K562 (cell line): ENCODE measurements around the gene SERPINE2. TPM values are rescaled to one million over a fixed set of nuclear protein-coding genes. Genes with fewer than 3 reads are reported as not detected.

Source experiments
- ATAC-seq: fragments of 200-7000 bp; cut with Tn5 transposase; 3 replicates; pipeline ENCODE4 v1.9.1; 2020; ENCODE audit warnings: moderate library complexity
- BruUV-seq: library from RNA; stranded (reverse); fragments of 400-500 nt; replicated peaks from 2 replicates; lab custom pipeline; 2021; lab: Mats Ljungman, UMichigan
- CTCF ChIA-PET: fragments of 300-600 bp; formaldehyde crosslinking; extraction: SDS; loops from one replicate; lab custom pipeline; 2021; ENCODE audit warnings: low intra/inter-chr PET ratio; lab: Yijun Ruan, JAX
- POLR2A ChIA-PET: fragments of 300-600, 350-650 bp; sonication (Branson Sonifier 250); formaldehyde crosslinking; extraction: SDS; loops from one replicate; lab custom pipeline; 2021; ENCODE audit warnings: antibody characterized with exemption, inconsistent platforms; lab: Yijun Ruan, JAX
- DNase-seq, 4 experiments: peaks; one replicate each; pipeline versions ENCODE4 v3.0.0 to v3.0.0-alpha.2; 2011 to 2018; ENCODE audit warnings: low spot score in 3 of 4, mixed read lengths in 3 of 4; ENCODE audit errors: extremely low read depth in 1 of 4
- FAIRE-seq: peaks from 2 replicates; lab custom pipeline; 2011; peaks lifted over from hg19 to GRCh38; lab: Jason Lieb, UNC
- H2AFZ ChIP-seq: 2 replicates; pipeline ENCODE4 v1.6.0; 2011; ENCODE audit warnings: low read depth, low read length, control low read depth, inconsistent platforms
- H3K27ac ChIP-seq: fragments of 200-600 bp; 3 replicates; pipeline ENCODE4 v1.8.0; 2011; ENCODE audit warnings: low read depth, mild to moderate bottlenecking, control low read depth, inconsistent platforms, low read length, moderate library complexity, mixed read lengths; ENCODE audit errors: extremely low read depth
- H3K27me3 ChIP-seq, 2 experiments: fragments of 300-600 bp in 1 of 2; 2 replicates in 1 of 2; 3 replicates in 1 of 2; pipeline versions ENCODE4 v1.6.0 to v1.8.0; 2011; ENCODE audit warnings: inconsistent platforms in 2 of 2, low read length in 2 of 2, mild to moderate bottlenecking in 1 of 2, mixed read lengths in 1 of 2, moderate library complexity in 1 of 2; ENCODE audit not compliant: control insufficient read depth in 2 of 2, insufficient read depth in 2 of 2
- H3K36me3 ChIP-seq: fragments of 300-600 bp; 3 replicates; pipeline ENCODE4 v1.8.0; 2011; ENCODE audit warnings: mild to moderate bottlenecking, low read length, inconsistent platforms; ENCODE audit not compliant: control insufficient read depth, insufficient read depth
- H3K4me1 ChIP-seq, 2 experiments: fragments of 200-600 bp in 1 of 2; replicated peaks in 1 of 2; 2 replicates in 1 of 2; 3 replicates in 1 of 2; pipeline versions ENCODE4 v1.5.1 to v1.8.0; 2011; ENCODE audit warnings: inconsistent platforms in 2 of 2, low read length in 2 of 2, mild to moderate bottlenecking in 1 of 2, mixed read lengths in 1 of 2, moderate library complexity in 1 of 2; ENCODE audit not compliant: control insufficient read depth in 2 of 2, insufficient read depth in 2 of 2
- H3K4me2 ChIP-seq: 2 replicates; pipeline ENCODE4 v1.6.1; 2011; ENCODE audit warnings: low read length, control low read depth, inconsistent platforms, mixed read lengths; ENCODE audit not compliant: insufficient read depth
- H3K4me3 ChIP-seq: fragments of 200-600 bp; sonication (generic), shearing (Covaris generic); 2 replicates; pipeline ENCODE4 v1.5.1; 2016; ENCODE audit warnings: control low read depth, inconsistent platforms
- H3K79me2 ChIP-seq: fragments of 200-600 bp; 3 replicates; pipeline ENCODE4 v1.8.0; 2011; ENCODE audit warnings: low read length, inconsistent platforms; ENCODE audit not compliant: control insufficient read depth, insufficient read depth
- H3K9ac ChIP-seq, 2 experiments: 2 replicates each; pipeline versions ENCODE4 v1.6.0 to v1.6.1; 2011; ENCODE audit warnings: low read depth in 2 of 2, low read length in 2 of 2, control low read depth in 1 of 2, inconsistent platforms in 1 of 2, mild to moderate bottlenecking in 1 of 2, mixed read lengths in 1 of 2; ENCODE audit not compliant: insufficient read depth in 1 of 2
- H3K9me1 ChIP-seq: one replicate; pipeline ENCODE4 v1.6.0; 2011; ENCODE audit warnings: inconsistent platforms, mild to moderate bottlenecking, low read length, moderate library complexity; ENCODE audit not compliant: control insufficient read depth, insufficient read depth
- H3K9me3 ChIP-seq: replicated peaks from 2 replicates; pipeline ENCODE4 v1.5.1; 2011; ENCODE audit warnings: low read depth, low read length, inconsistent platforms; ENCODE audit not compliant: control insufficient read depth, insufficient read depth
- H4K20me1 ChIP-seq: replicated peaks from 2 replicates; pipeline ENCODE4 v1.6.1; 2011; ENCODE audit warnings: low read length, inconsistent platforms, mixed read lengths; ENCODE audit not compliant: control insufficient read depth, insufficient read depth
- CEBPG ChIP-seq, 3 experiments: fragments of 200-800 bp in 1 of 3; sonication (Bioruptor generic) in 1 of 3; sonication (generic) in 1 of 3; formaldehyde crosslinking in 1 of 3; IDR thresholded peaks in 2 of 3; conservative IDR thresholded peaks in 1 of 3; 2 replicates each; pipeline versions ENCODE4 v1.6.1 to v1.8.0; 2016 to 2022; ENCODE audit warnings: missing compliant biosample characterization in 2 of 3, missing genetic modification characterization in 2 of 3, mild to moderate bottlenecking in 1 of 3, missing genetic modification reagents in 1 of 3
- CREB5 ChIP-seq: fragments of 250-450 bp; sonication (Bioruptor Pico); IDR thresholded peaks from 2 replicates; pipeline ENCODE4 v1.5.0; 2020; ENCODE audit warnings: mild to moderate bottlenecking
- HDAC1 ChIP-seq, 2 experiments: fragments of 450-650 bp; IDR thresholded peaks; 2 replicates each; pipeline ENCODE4 v1.6.1; 2016 to 2017; ENCODE audit warnings: inconsistent platforms in 1 of 2, mild to moderate bottlenecking in 1 of 2, moderate library complexity in 1 of 2
- KDM5B ChIP-seq: fragments of 200-600 bp; sonication (generic); IDR thresholded peaks from 2 replicates; pipeline ENCODE4 v1.6.1; 2012; ENCODE audit warnings: low read depth, mild to moderate bottlenecking, moderate library complexity, low read length, control low read depth, inconsistent platforms; ENCODE audit not compliant: insufficient replicate concordance
- NFATC3 ChIP-seq: fragments of 450-650 bp; IDR thresholded peaks from 2 replicates; pipeline ENCODE4 v1.6.1; 2017; ENCODE audit warnings: mild to moderate bottlenecking
- ZFX ChIP-seq: sonication (generic); formaldehyde crosslinking; IDR thresholded peaks from 2 replicates; pipeline ENCODE4 v1.8.0; 2022; ENCODE audit warnings: mild to moderate bottlenecking, missing genetic modification reagents, moderate library complexity
- ZKSCAN8 ChIP-seq: fragments of 200-800 bp; sonication (Bioruptor generic); IDR thresholded peaks from 2 replicates; pipeline ENCODE4 v1.6.1; 2016; ENCODE audit warnings: missing genetic modification characterization, missing compliant biosample characterization
- ZNF740 ChIP-seq, 3 experiments: fragments of 200-800 bp in 1 of 3; sonication (Bioruptor generic) in 1 of 3; sonication (generic) in 1 of 3; formaldehyde crosslinking in 1 of 3; IDR thresholded peaks; 2 replicates each; pipeline versions ENCODE4 v1.6.1 to v1.8.0; 2016 to 2022; ENCODE audit warnings: mild to moderate bottlenecking in 2 of 3, missing compliant biosample characterization in 2 of 3, missing genetic modification characterization in 2 of 3, missing genetic modification reagents in 1 of 3
- WGBS: fragments of 100-300 bp; shearing (Covaris generic); methylation state at CpG from one replicate; pipeline ENCODE4 v1.1.6; 2016; ENCODE audit warnings: low coverage, mixed read lengths; ENCODE audit not compliant: insufficient coverage; ENCODE audit errors: missing lambda C conversion rate; 5-methylcytosine and 5-hydroxymethylcytosine counted together
- in situ Hi-C: fragments of 300-500 bp; cut with MboI; formaldehyde crosslinking; loops from 4 replicates; pipeline ENCODE4 v1.15.0; 2018; ENCODE audit warnings: inconsistent platforms, mixed read lengths
- intact Hi-C: fragments of 100-400 bp; cut with micrococcal nuclease; formaldehyde crosslinking; loops from 2 replicates; pipeline ENCODE4 v1.14.2; 2022
- polyA plus RNA-seq, 8 experiments: library from polyadenylated mRNA; depleted of rRNA in 4 of 8; stranded (reverse) in 5 of 8; unstranded in 3 of 8; fragments of >200 nt; fragmentation: Nextera tagmentation in 2 of 8; fragmentation: Illumina TruSeq in 1 of 8; extraction: Ambion mirVana in 2 of 8; extraction: Trizol in 1 of 8; gene quantifications; 2 replicates each; pipeline versions ENCODE4 v1.2.1 to v1.2.3, GENCODE V29; 2011 to 2014; ENCODE audit warnings: inconsistent platforms in 1 of 8, missing spikeins in 1 of 8
- total RNA-seq, 7 experiments: library from RNA; depleted of rRNA in 6 of 7; stranded (reverse); fragments of >200 nt in 6 of 7; fragmentation: Illumina TruSeq in 2 of 7; extraction: Trizol in 2 of 7; gene quantifications; 2 replicates each; pipeline versions ENCODE4 v1.2.1 to v1.2.3, GENCODE V29; 2011 to 2021; ENCODE audit warnings: low replicate concordance in 1 of 7
- TF ChIP-seq, protein P1 (sequence below), 2 experiments: fragments of 450-650 bp in 1 of 2; sonication (generic) in 1 of 2; formaldehyde crosslinking; conservative IDR thresholded peaks; 2 replicates each; pipeline versions ENCODE4 v1.4.0 to v1.8.1; 2020 to 2022; ENCODE audit warnings: mild to moderate bottlenecking in 1 of 2, missing genetic modification reagents in 1 of 2
- TF ChIP-seq, protein P2 (sequence below): fragments of 450-650 bp; IDR thresholded peaks from 2 replicates; pipeline ENCODE4 v1.6.1; 2016; ENCODE audit warnings: antibody characterized with exemption

Gene SERPINE2
- total and polyA plus RNA-seq, 9 of the 15 experiments (the other 6 are each of a cell fraction or from before 2014, with no cell fraction given) = 0.03 to 0.16 (median 0.13) TPM; not detected in 6

GRCh38 chr2:224083638-224084037 is 44.6 kb upstream of the SERPINE2 start:
- Histone ChIP-seq H3K9ac (no peak overlapping the region), H3K9me1 (no peaks in the 10 kb centered on the region), H3K27me3 (peaks cover 0 to 4% of the 10 kb centered on the region in 2 experiments; a peak in 1 of 5 replicates), H3K4me1 (no peaks in the 10 kb centered on the region), H3K4me2 (no peak overlapping the region), H2AFZ (no peak overlapping the region), H3K9me3 (no peaks in the 10 kb centered on the region)
- WGBS = no CpG with 5 or more reads among the region's 2 CpGs
- FAIRE-seq (no peak), DNase-seq (no peak)
- in situ Hi-C loops (no loop called here), intact Hi-C loops (no loop called here)
- ChIA-PET CTCF (no interaction called here), POLR2A (no interaction called here)
- TF ChIP-seq, protein P1, sequence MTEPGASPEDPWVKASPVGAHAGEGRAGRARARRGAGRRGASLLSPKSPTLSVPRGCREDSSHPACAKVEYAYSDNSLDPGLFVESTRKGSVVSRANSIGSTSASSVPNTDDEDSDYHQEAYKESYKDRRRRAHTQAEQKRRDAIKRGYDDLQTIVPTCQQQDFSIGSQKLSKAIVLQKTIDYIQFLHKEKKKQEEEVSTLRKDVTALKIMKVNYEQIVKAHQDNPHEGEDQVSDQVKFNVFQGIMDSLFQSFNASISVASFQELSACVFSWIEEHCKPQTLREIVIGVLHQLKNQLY (CRISPR knock-in tag; conservative IDR thresholded peaks at IDR 0.05) = no peak
- TF ChIP-seq NFATC3 (no peak), HDAC1 (IDR thresholded peaks at IDR 0.05) (no peak), CREB5 (CRISPR knock-in tag) (no peak), ZKSCAN8 (no peak), ZNF740 (CRISPR knock-in tag; IDR thresholded peaks at IDR 0.05) (no peak), ZNF740 (tag; IDR thresholded peaks at IDR 0.05) (no peak), CEBPG (CRISPR knock-in tag; IDR thresholded peaks at IDR 0.05) (no peak), CEBPG (tag; conservative IDR thresholded peaks at IDR 0.05 in 1 of 2, IDR thresholded peaks at IDR 0.05 in 1 of 2) (no peak), ZFX (no peak), KDM5B (no peak)
- TF ChIP-seq, protein P2, sequence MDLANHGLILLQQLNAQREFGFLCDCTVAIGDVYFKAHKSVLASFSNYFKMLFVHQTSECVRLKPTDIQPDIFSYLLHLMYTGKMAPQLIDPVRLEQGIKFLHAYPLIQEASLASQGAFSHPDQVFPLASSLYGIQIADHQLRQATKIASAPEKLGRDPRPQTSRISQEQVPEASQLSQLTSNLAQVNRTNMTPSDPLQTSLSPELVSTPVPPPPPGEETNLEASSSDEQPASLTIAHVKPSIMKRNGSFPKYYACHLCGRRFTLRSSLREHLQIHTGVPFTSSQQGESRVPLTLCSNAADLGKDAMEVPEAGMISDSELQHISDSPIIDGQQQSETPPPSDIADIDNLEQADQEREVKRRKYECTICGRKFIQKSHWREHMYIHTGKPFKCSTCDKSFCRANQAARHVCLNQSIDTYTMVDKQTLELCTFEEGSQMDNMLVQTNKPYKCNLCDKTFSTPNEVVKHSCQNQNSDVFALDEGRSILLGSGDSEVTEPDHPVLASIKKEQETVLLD = no peak
- TF ChIP-seq, all 486 proteins: peak for 0
- no peak overlapping the region for H3K4me3 ChIP-seq
- H4K20me1 ChIP-seq = no peaks in the 10 kb centered on the region
- no peak overlapping the region for H3K27ac ChIP-seq
- BruUV-seq = no TSS peak
- ATAC-seq = no peak
- H3K36me3 ChIP-seq = no peaks in the 10 kb centered on the region
- no peaks in the 10 kb centered on the region for H3K79me2 ChIP-seq
